PC-9 (cell line): Measurements from ENCODE around the gene ZNF407. TPM values are rescaled to one million over a fixed set of nuclear protein-coding genes. Genes with fewer than 3 reads are reported as not detected.

Experiments used
- BruUV-seq: library from RNA; stranded (reverse); fragments of 400-500 nt; replicated peaks from 2 replicates; lab custom pipeline; 2021; lab: Mats Ljungman, UMichigan
- CTCF ChIA-PET: fragments of 300-600 bp; sonication (Branson Sonifier 250); formaldehyde crosslinking; loops from one replicate; lab custom pipeline; 2022; ENCODE audit warnings: antibody characterized with exemption; lab: Charles Lee
- POLR2A ChIA-PET: fragments of 300-600 bp; sonication (Branson Sonifier 250); formaldehyde crosslinking; loops from one replicate; lab custom pipeline; 2022; ENCODE audit warnings: antibody characterized with exemption; ENCODE audit not compliant: unreplicated experiment; lab: Charles Lee
- DNase-seq, 2 experiments: peaks; one replicate each; pipeline versions ENCODE4 v3.0.0 to v3.0.0-alpha.2; 2015 to 2022; ENCODE audit warnings: mixed read lengths in 1 of 2
- H2AFZ ChIP-seq: fragments of 200-600 bp; sonication (generic); 2 replicates; pipeline ENCODE4 v1.8.1; 2017; ENCODE audit warnings: antibody characterized with exemption
- H3F3A ChIP-seq: fragments of 200-600 bp; sonication (generic); 2 replicates; pipeline ENCODE4 v1.8.1; 2017; ENCODE audit warnings: antibody characterized with exemption, mild to moderate bottlenecking, low read depth; ENCODE audit not compliant: insufficient read depth
- H3K27ac ChIP-seq: fragments of 200-600 bp; sonication (generic); 2 replicates; pipeline ENCODE4 v1.6.1; 2016; ENCODE audit warnings: mixed run types
- H3K27me3 ChIP-seq: fragments of 200-600 bp; sonication (generic); 2 replicates; pipeline ENCODE4 v1.6.1; 2016; ENCODE audit warnings: low read depth, mixed run types; ENCODE audit not compliant: insufficient read depth
- H3K36me3 ChIP-seq: fragments of 200-600 bp; sonication (generic); 2 replicates; pipeline ENCODE4 v1.6.1; 2016; ENCODE audit warnings: low read depth, mixed run types
- H3K4me1 ChIP-seq: fragments of 200-600 bp; sonication (generic); replicated peaks from 2 replicates; pipeline ENCODE4 v1.6.1; 2016; ENCODE audit warnings: mixed run types; ENCODE audit not compliant: insufficient read depth
- H3K4me2 ChIP-seq: fragments of 200-600 bp; sonication (generic); 2 replicates; pipeline ENCODE4 v1.6.1; 2017; ENCODE audit warnings: mixed run types
- H3K4me3 ChIP-seq: fragments of 200-600 bp; sonication (generic); 2 replicates; pipeline ENCODE4 v1.6.1; 2016; ENCODE audit warnings: mixed run types
- H3K79me2 ChIP-seq: fragments of 200-600 bp; sonication (generic); 2 replicates; pipeline ENCODE4 v1.6.1; 2017; ENCODE audit warnings: low read depth, mixed run types
- H3K9me2 ChIP-seq: fragments of 200-600 bp; sonication (generic); 2 replicates; pipeline ENCODE4 v1.8.1; 2017; ENCODE audit warnings: mild to moderate bottlenecking; ENCODE audit not compliant: insufficient read depth
- H3K9me3 ChIP-seq: fragments of 200-600 bp; sonication (generic); 2 replicates; pipeline ENCODE4 v1.8.1; 2016; ENCODE audit warnings: low read depth; ENCODE audit not compliant: insufficient read depth
- H4K20me1 ChIP-seq: fragments of 200-600 bp; sonication (generic); 2 replicates; pipeline ENCODE4 v1.8.1; 2017; ENCODE audit not compliant: insufficient read depth
- CTCF ChIP-seq: fragments of 200-600 bp; sonication (generic); conservative IDR thresholded peaks from 2 replicates; pipeline ENCODE4 v1.6.1; 2017; ENCODE audit warnings: mixed run types, antibody characterized with exemption, mild to moderate bottlenecking, moderate library complexity
- EZH2 ChIP-seq: fragments of 200-600 bp; sonication (generic); IDR thresholded peaks from 2 replicates; pipeline ENCODE4 v1.8.0; 2017; ENCODE audit warnings: antibody characterized with exemption, low read depth
- intact Hi-C: fragments of 100-400 bp; cut with micrococcal nuclease; formaldehyde crosslinking; loops from one replicate; pipeline ENCODE4 v1.10.0; 2022; ENCODE audit not compliant: unreplicated experiment
- total RNA-seq: library from RNA; stranded (reverse); gene quantifications from 2 replicates; pipeline ENCODE4 v1.2.3, GENCODE V29; 2021

Gene ZNF407
- total RNA-seq, 1 experiment from 2014 or later = 13.4 TPM

- intact Hi-C loops = no loop called here
Observed at GRCh38 chr18:75033516-75033915, 435.8 kb downstream of the ZNF407 start.

DNA sequence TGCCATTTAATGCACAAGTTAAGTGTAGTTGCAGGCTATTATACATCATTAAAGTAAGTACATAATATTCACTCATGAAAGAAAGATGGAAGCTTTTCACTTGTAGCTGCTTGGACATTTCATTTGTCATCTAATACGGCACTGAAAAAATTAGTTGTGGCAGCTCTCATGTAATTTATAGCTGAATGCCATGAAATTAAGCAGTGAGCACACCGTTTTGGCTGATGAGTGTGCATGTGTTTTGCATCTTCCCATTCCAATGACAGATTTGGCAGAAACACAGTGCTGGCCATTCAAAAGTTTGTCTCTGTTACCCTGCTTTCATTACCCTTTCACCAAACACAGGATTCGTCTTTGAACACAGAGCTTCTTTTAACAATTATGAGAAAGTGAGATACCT lies 437.3 kb downstream of the ZNF407 start:
- intact Hi-C loops = no loop called here
- no TSS peak for BruUV-seq
- H3K79me2 ChIP-seq = no peaks in the 10 kb centered on the region
- ChIA-PET CTCF (no interaction called here), POLR2A (no interaction called here)
- H2AFZ ChIP-seq = no peak overlapping the region
- H3K4me3 ChIP-seq = no peak overlapping the region
- H3K4me2 ChIP-seq = no peak overlapping the region
- no peaks in the 10 kb centered on the region for H3F3A ChIP-seq
- H3K4me1 ChIP-seq = no peaks in the 10 kb centered on the region
- H3K9me2 ChIP-seq = no peaks in the 10 kb centered on the region
- no peaks in the 10 kb centered on the region; the same call in 1 of the 2 replicates for H4K20me1 ChIP-seq
- H3K9me3 ChIP-seq = no peaks in the 10 kb centered on the region
- H3K27ac ChIP-seq = no peak overlapping the region
- no peak for DNase-seq
- TF ChIP-seq CTCF (no peak), EZH2 (no peak)
- H3K36me3 ChIP-seq = no peaks in the 10 kb centered on the region
- H3K27me3 ChIP-seq = no peaks in the 10 kb centered on the region

More at GRCh38 chr18:75033516-75033915, 435.8 kb downstream of the ZNF407 start:
- no peak for DNase-seq
- Histone ChIP-seq H3K27me3 (no peaks in the 10 kb centered on the region), H3K4me3 (no peak overlapping the region), H3F3A (no peaks in the 10 kb centered on the region), H3K9me2 (no peaks in the 10 kb centered on the region), H3K27ac (no peak overlapping the region), H3K79me2 (no peaks in the 10 kb centered on the region), H3K36me3 (no peaks in the 10 kb centered on the region), H4K20me1 (no peaks in the 10 kb centered on the region), H3K9me3 (no peaks in the 10 kb centered on the region), H3K4me1 (no peaks in the 10 kb centered on the region), H2AFZ (no peak overlapping the region), H3K4me2 (no peak overlapping the region)
- TF ChIP-seq EZH2 = no peak
- TF ChIP-seq CTCF = no peak
- POLR2A ChIA-PET = interaction anchor here (0.7 kb wide), 1 partner anchor 177 kb away, joined by 3 read pairs; the partner anchor contains the start of gene TSHZ1
- BruUV-seq = no TSS peak
- CTCF ChIA-PET = no interaction called here

GRCh38 chr18:75035928-75036327 lies 438.3 kb downstream of the ZNF407 start:
- ChIA-PET CTCF (no interaction called here), POLR2A (no interaction called here)
- no peak overlapping the region for H2AFZ ChIP-seq
- no TSS peak for BruUV-seq
- H3K4me3 ChIP-seq = no peak overlapping the region
- H3K9me2 ChIP-seq = no peaks in the 10 kb centered on the region
- H3K27me3 ChIP-seq = no peaks in the 10 kb centered on the region
- TF ChIP-seq EZH2 (no peak), CTCF (no peak)
- DNase-seq = no peak
- H4K20me1 ChIP-seq = no peaks in the 10 kb centered on the region; the same call in 1 of the 2 replicates
- no peaks in the 10 kb centered on the region for H3F3A ChIP-seq
- no peak overlapping the region for H3K4me2 ChIP-seq
- H3K4me1 ChIP-seq = no peaks in the 10 kb centered on the region
- H3K79me2 ChIP-seq = no peaks in the 10 kb centered on the region
- no peaks in the 10 kb centered on the region for H3K9me3 ChIP-seq
- H3K27ac ChIP-seq = no peak overlapping the region
- intact Hi-C loops = no loop called here
- no peaks in the 10 kb centered on the region for H3K36me3 ChIP-seq
